ENCODE results near the gene SYPL1. TPM values are rescaled to one million over a fixed set of nuclear protein-coding genes. Genes with fewer than 3 reads are reported as not detected.
A peak's percentile ranks its signal among the peaks of the same experiment; 100 is the strongest.

SYPL1 gene
- total RNA-seq, 4 donors from 2014 or later: 83.6 to 135 (median 90.8) TPM

GRCh38 chr7:106070567-106071254, 41.4 kb downstream of the SYPL1 start:
- Histone ChIP-seq H3K27me3 (no peaks in the 10 kb centered on the region), H3K27ac (replicated peaks in 1 of 4) (peak overlapping the region; percentile 74 to 86 (median 86)), H3K36me3 (no peaks in the 10 kb centered on the region), H3K9me3 (no peaks in the 10 kb centered on the region), H3K4me3 (no peak overlapping the region), H3K4me1 (peaks cover 48 to 97% (median 87%) of the 10 kb centered on the region in 4 donors)
- 90% methylated on average over 8 of the region's 8 CpGs for WGBS
- no peak for DNase-seq (ENCODE audit: extremely low spot score)
- TF ChIP-seq EP300 (IDR thresholded peaks at IDR 0.05) (no peak), POLR2AphosphoS5 (IDR thresholded peaks at IDR 0.05) (no peak), POLR2A (IDR thresholded peaks at IDR 0.05; ENCODE audit: low read depth) (no peak)
- TF ChIP-seq, protein P1, sequence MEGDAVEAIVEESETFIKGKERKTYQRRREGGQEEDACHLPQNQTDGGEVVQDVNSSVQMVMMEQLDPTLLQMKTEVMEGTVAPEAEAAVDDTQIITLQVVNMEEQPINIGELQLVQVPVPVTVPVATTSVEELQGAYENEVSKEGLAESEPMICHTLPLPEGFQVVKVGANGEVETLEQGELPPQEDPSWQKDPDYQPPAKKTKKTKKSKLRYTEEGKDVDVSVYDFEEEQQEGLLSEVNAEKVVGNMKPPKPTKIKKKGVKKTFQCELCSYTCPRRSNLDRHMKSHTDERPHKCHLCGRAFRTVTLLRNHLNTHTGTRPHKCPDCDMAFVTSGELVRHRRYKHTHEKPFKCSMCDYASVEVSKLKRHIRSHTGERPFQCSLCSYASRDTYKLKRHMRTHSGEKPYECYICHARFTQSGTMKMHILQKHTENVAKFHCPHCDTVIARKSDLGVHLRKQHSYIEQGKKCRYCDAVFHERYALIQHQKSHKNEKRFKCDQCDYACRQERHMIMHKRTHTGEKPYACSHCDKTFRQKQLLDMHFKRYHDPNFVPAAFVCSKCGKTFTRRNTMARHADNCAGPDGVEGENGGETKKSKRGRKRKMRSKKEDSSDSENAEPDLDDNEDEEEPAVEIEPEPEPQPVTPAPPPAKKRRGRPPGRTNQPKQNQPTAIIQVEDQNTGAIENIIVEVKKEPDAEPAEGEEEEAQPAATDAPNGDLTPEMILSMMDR (IDR thresholded peaks at IDR 0.05): no peak
- intact Hi-C loops (cut with DNase I): no loop called here

- Histone ChIP-seq H3K9me3 (no peaks in the 10 kb centered on the region), H3K36me3 (no peaks in the 10 kb centered on the region), H3K4me1 (peaks cover 53 to 97% (median 87%) of the 10 kb centered on the region in 4 donors), H3K4me3 (no peak overlapping the region), H3K27me3 (no peaks in the 10 kb centered on the region), H3K27ac (replicated peaks in 1 of 4) (peak overlapping the region; percentile 74 to 86 (median 86))
- peak; percentile 72 for DNase-seq (ENCODE audit: extremely low spot score)
- WGBS: 72% methylated on average over 4 of the region's 5 CpGs
- intact Hi-C loops (cut with DNase I): no loop called here
- TF ChIP-seq POLR2AphosphoS5 (IDR thresholded peaks at IDR 0.05) (peak in 1 of 2 donors; percentile 72), POLR2A (IDR thresholded peaks at IDR 0.05; ENCODE audit: low read depth) (no peak)
Measured at GRCh38 chr7:106070201-106070551, 41.9 kb downstream of the SYPL1 start.

- Histone ChIP-seq H3K27me3 (no peaks in the 10 kb centered on the region), H3K4me1 (peaks cover 58 to 97% (median 88%) of the 10 kb centered on the region in 4 donors), H3K27ac (replicated peaks in 1 of 4) (peak overlapping the region; percentile 74 to 86 (median 86)), H3K9me3 (no peaks in the 10 kb centered on the region), H3K4me3 (no peak overlapping the region), H3K36me3 (no peaks in the 10 kb centered on the region)
- WGBS: 80% methylated on average over 8 of the region's 9 CpGs
- peak; percentile 72 for DNase-seq (ENCODE audit: extremely low spot score)
- intact Hi-C loops (cut with DNase I): no loop called here
- TF ChIP-seq POLR2A (IDR thresholded peaks at IDR 0.05; ENCODE audit: low read depth) (no peak), POLR2AphosphoS5 (IDR thresholded peaks at IDR 0.05) (no peak), EP300 (IDR thresholded peaks at IDR 0.05) (no peak)
- TF ChIP-seq, protein P1 (IDR thresholded peaks at IDR 0.05): no peak
Measured at GRCh38 chr7:106069471-106070200, 42.5 kb downstream of the SYPL1 start.

- TF ChIP-seq POLR2AphosphoS5 (IDR thresholded peaks at IDR 0.05) (no peak), EP300 (IDR thresholded peaks at IDR 0.05) (no peak), POLR2A (IDR thresholded peaks at IDR 0.05; ENCODE audit: low read depth) (no peak)
- TF ChIP-seq, protein P1 (IDR thresholded peaks at IDR 0.05): no peak
- no peak overlapping the region for H3K4me3 ChIP-seq
- peak overlapping the region; percentile 74 to 86 (median 86) for H3K27ac ChIP-seq (replicated peaks in 1 of 4)
- WGBS: 54% methylated on average over 3 of the region's 3 CpGs
- H3K27me3 ChIP-seq: no peaks in the 10 kb centered on the region
- no peaks in the 10 kb centered on the region for H3K36me3 ChIP-seq
- intact Hi-C loops (cut with DNase I): no loop called here
- peaks cover 64 to 97% (median 88%) of the 10 kb centered on the region in 4 donors for H3K4me1 ChIP-seq
- DNase-seq (ENCODE audit: extremely low spot score): peak; percentile 89
- no peaks in the 10 kb centered on the region for H3K9me3 ChIP-seq
Measured at GRCh38 chr7:106068986-106069385, 43.1 kb downstream of the SYPL1 start.

GRCh38 chr7:106068538-106068961, 43.6 kb downstream of the SYPL1 start:
- TF ChIP-seq POLR2AphosphoS5 (IDR thresholded peaks at IDR 0.05) (peak in 1 of 2 donors; percentile 68), EP300 (IDR thresholded peaks at IDR 0.05) (no peak)
- peak; percentile 89 for DNase-seq (ENCODE audit: extremely low spot score)
- H3K9me3 ChIP-seq: no peaks in the 10 kb centered on the region
- WGBS: 59% methylated on average over 4 of the region's 4 CpGs
- H3K4me3 ChIP-seq: no peak overlapping the region
- H3K27ac ChIP-seq (replicated peaks in 1 of 4): peak overlapping the region; percentile 74 to 86 (median 86)
- no peaks in the 10 kb centered on the region for H3K36me3 ChIP-seq
- peaks cover 68 to 97% (median 88%) of the 10 kb centered on the region in 4 donors for H3K4me1 ChIP-seq
- no peaks in the 10 kb centered on the region for H3K27me3 ChIP-seq
- intact Hi-C loops (cut with DNase I): no loop called here

Measured in esophagus muscularis mucosa (tissue), 4 donors.